HG02610 (cell line): ENCODE data around the gene SPRR2G.
"Not testable (repeated sequence)": the region's sequence is repeated elsewhere in the genome, so short reads cannot be mapped to it uniquely, and the experiment has no call there.

Experiments used
- ATAC-seq: cut with Tn5 transposase; IDR thresholded peaks from one replicate; pipeline ENCODE4 v1.9.1; 2021; ENCODE audit warnings: mild to moderate bottlenecking, moderate library complexity; ENCODE audit not compliant: unreplicated experiment

SPRR2G gene

GRCh38 chr1:153115264-153115663, 35.4 kb downstream of the SPRR2G start:
- not testable (repeated sequence) for ATAC-seq

GRCh38 chr1:153113416-153113815, 37.3 kb downstream of the SPRR2G start, which contains the start of gene SPRR2F:
TSS of gene SPRR2F (minus strand) at chr1:153113516. CDS start at chr1:153112733, 783 bp downstream.
- no peak for ATAC-seq

GRCh38 chr1:153112454-153112853, 38.2 kb downstream of the SPRR2G start:
- not testable (repeated sequence) for ATAC-seq

- ATAC-seq = no peak
Measured at GRCh38 chr1:153100245-153100644, 50.4 kb downstream of the SPRR2G start.
